HCT116 (cell line): Measurements from ENCODE around the gene CAMSAP3. TPM values are rescaled to one million over a fixed set of nuclear protein-coding genes. Genes with fewer than 3 reads are reported as not detected.

Source experiments
- ATAC-seq: fragments of 200-7000 bp; cut with Tn5 transposase; 2 replicates; pipeline ENCODE4 v1.9.1; 2020; ENCODE audit warnings: mild to moderate bottlenecking, moderate library complexity
- BruUV-seq: library from RNA; stranded (reverse); fragments of 400-500 nt; replicated peaks from 2 replicates; lab custom pipeline; 2021; lab: Mats Ljungman, UMichigan
- CTCF ChIA-PET: fragments of 300-600 bp; sonication (Branson Sonifier 250); formaldehyde crosslinking; loops from one replicate; lab custom pipeline; 2021; ENCODE audit warnings: antibody characterized with exemption; lab: Charles Lee
- POLR2A ChIA-PET: fragments of 300-600, 350-600 bp; sonication (Branson Sonifier 250); formaldehyde crosslinking; loops from one replicate; lab custom pipeline; 2021; ENCODE audit warnings: antibody characterized with exemption; lab: Charles Lee
- RAD21 ChIA-PET, 2 experiments: fragments of 300-600 bp; sonication (Branson Sonifier 250); formaldehyde crosslinking; loops; one replicate each; lab custom pipeline; 2023; ENCODE audit warnings: low total read pairs in 2 of 2; ENCODE audit not compliant: uncharacterized antibody in 2 of 2, unreplicated experiment in 2 of 2, low non-redundant PET in 1 of 2; lab: Charles Lee
- DNase-seq: peaks from one replicate; pipeline ENCODE4 v3.0.0-alpha.2; 2010; ENCODE audit warnings: low read depth, low spot score
- H2AFZ ChIP-seq: fragments of 200-600 bp; shearing (Covaris generic), sonication (generic); 2 replicates; pipeline ENCODE4 v1.6.1; 2017; ENCODE audit warnings: low read depth, mixed run types, mixed read lengths, antibody characterized with exemption, low read length; ENCODE audit not compliant: poor library complexity, severe bottlenecking
- H3K27ac ChIP-seq: 2 replicates; pipeline ENCODE4 v1.5.1; 2012; ENCODE audit warnings: low read depth, low read length
- H3K27me3 ChIP-seq: fragments of 200-600 bp; sonication (generic); 2 replicates; pipeline ENCODE4 v1.6.1; 2016; ENCODE audit warnings: mixed run types, low read length, mixed read lengths; ENCODE audit not compliant: insufficient read depth
- H3K36me3 ChIP-seq, 2 experiments: fragments of 200-500 bp in 1 of 2; fragments of 200-600 bp in 1 of 2; sonication (Bioruptor generic) in 1 of 2; sonication (generic) in 1 of 2; 2 replicates each; pipeline versions ENCODE4 v1.5.1 to v1.6.1; 2014 to 2016; ENCODE audit warnings: low read length in 2 of 2, inconsistent platforms in 1 of 2, mixed read lengths in 1 of 2, mixed run types in 1 of 2; ENCODE audit not compliant: insufficient read depth in 2 of 2, control insufficient read depth in 1 of 2
- H3K4me1 ChIP-seq, 2 experiments: fragments of 200-600 bp in 1 of 2; sonication (generic) in 1 of 2; 2 replicates each; pipeline versions ENCODE4 v1.5.1 to v1.6.1; 2012 to 2017; ENCODE audit warnings: low read length in 2 of 2, inconsistent platforms in 1 of 2, mild to moderate bottlenecking in 1 of 2, mixed read lengths in 1 of 2, mixed run types in 1 of 2, moderate library complexity in 1 of 2; ENCODE audit not compliant: insufficient read depth in 2 of 2, control insufficient read depth in 1 of 2
- H3K4me2 ChIP-seq: fragments of 200-600 bp; sonication (generic); 2 replicates; pipeline ENCODE4 v1.6.1; 2017; ENCODE audit warnings: mixed run types, low read length, mixed read lengths
- H3K4me3 ChIP-seq, 2 experiments: fragments of 200-600 bp in 1 of 2; sonication (generic) in 1 of 2; replicated peaks in 1 of 2; 2 replicates each; pipeline ENCODE4 v1.5.1; 2011 to 2016; ENCODE audit warnings: low read length in 2 of 2, control low read depth in 1 of 2, low read depth in 1 of 2, mild to moderate bottlenecking in 1 of 2, mixed read lengths in 1 of 2, mixed run types in 1 of 2
- H3K79me2 ChIP-seq: fragments of 200-600 bp; sonication (generic); 2 replicates; pipeline ENCODE4 v1.6.1; 2017; ENCODE audit warnings: mild to moderate bottlenecking, mixed run types, low read length, moderate library complexity, mixed read lengths; ENCODE audit not compliant: insufficient read depth
- H3K9ac ChIP-seq: fragments of 200-600 bp; sonication (generic); 2 replicates; pipeline ENCODE4 v1.6.1; 2016; ENCODE audit warnings: low read length, mixed read lengths
- H3K9me2 ChIP-seq: fragments of 200-600 bp; sonication (generic), shearing (Covaris generic); 2 replicates; pipeline ENCODE4 v1.6.1; 2017; ENCODE audit warnings: mixed run types, mild to moderate bottlenecking, moderate library complexity; ENCODE audit not compliant: insufficient read depth
- H3K9me3 ChIP-seq, 2 experiments: fragments of 200-500 bp in 1 of 2; fragments of 200-600 bp in 1 of 2; sonication (Bioruptor generic) in 1 of 2; sonication (generic) in 1 of 2; 2 replicates each; pipeline ENCODE4 v1.6.1; 2014 to 2017; ENCODE audit warnings: low read length in 2 of 2, mixed read lengths in 2 of 2, inconsistent platforms in 1 of 2, low read depth in 1 of 2, mild to moderate bottlenecking in 1 of 2, mixed run types in 1 of 2, moderate library complexity in 1 of 2; ENCODE audit not compliant: control insufficient read depth in 1 of 2, insufficient read depth in 1 of 2
- H4K20me1 ChIP-seq: fragments of 200-600 bp; sonication (generic), shearing (Covaris generic); 2 replicates; pipeline ENCODE4 v1.6.1; 2017; ENCODE audit warnings: mixed run types, mild to moderate bottlenecking, moderate library complexity; ENCODE audit not compliant: insufficient read depth
- ATF3 ChIP-seq: IDR thresholded peaks from 2 replicates; pipeline ENCODE4 v1.6.1; 2012
- CBX3 ChIP-seq: IDR thresholded peaks from 2 replicates; pipeline ENCODE4 v1.6.1; 2012; ENCODE audit warnings: low read depth
- CEBPB ChIP-seq: IDR thresholded peaks from 2 replicates; pipeline ENCODE4 v1.6.1; 2012; ENCODE audit warnings: low read depth
- EGR1 ChIP-seq: IDR thresholded peaks from 2 replicates; pipeline ENCODE4 v1.6.1; 2012; ENCODE audit warnings: low read depth
- ELF1 ChIP-seq: IDR thresholded peaks from 2 replicates; pipeline ENCODE4 v1.6.1; 2012; ENCODE audit warnings: low read depth, borderline replicate concordance
- EZH2 ChIP-seq: fragments of 200-600 bp; sonication (generic); IDR thresholded peaks from 2 replicates; pipeline ENCODE4 v1.6.1; 2017; ENCODE audit warnings: antibody characterized with exemption, mixed run types
- FOSL1 ChIP-seq: IDR thresholded peaks from 2 replicates; pipeline ENCODE4 v1.6.1; 2012; ENCODE audit warnings: low read depth
- POLR2A ChIP-seq: IDR thresholded peaks from 2 replicates; pipeline ENCODE4 v1.7.0; 2011; ENCODE audit warnings: borderline replicate concordance; ENCODE audit not compliant: insufficient read depth, insufficient read length; ENCODE audit errors: extremely low read depth
- POLR2AphosphoS5 ChIP-seq: IDR thresholded peaks from 2 replicates; pipeline ENCODE4 v1.6.1; 2011; ENCODE audit warnings: mild to moderate bottlenecking, low read depth, low read length, moderate library complexity
- SIN3A ChIP-seq: IDR thresholded peaks from 2 replicates; pipeline ENCODE4 v1.6.1; 2012; ENCODE audit warnings: low read depth
- SP1 ChIP-seq: IDR thresholded peaks from 2 replicates; pipeline ENCODE4 v1.6.1; 2012; ENCODE audit warnings: low read depth
- ZFX ChIP-seq: fragments of 450-650 bp; IDR thresholded peaks from 2 replicates; pipeline ENCODE4 v1.6.1; 2017
- ZNF274 ChIP-seq: fragments of 200-500 bp; sonication (Bioruptor generic); IDR thresholded peaks from 2 replicates; pipeline ENCODE4 v1.6.1; 2014; ENCODE audit warnings: mild to moderate bottlenecking, low read depth, low read length, inconsistent platforms
- intact Hi-C: fragments of 100-400 bp; cut with micrococcal nuclease; formaldehyde crosslinking; loops from 2 replicates; pipeline ENCODE4 v1.10.0; 2022
- total RNA-seq: library from RNA; stranded (reverse); gene quantifications from one replicate; pipeline ENCODE4 v1.2.1, GENCODE V29; 2021; ENCODE audit not compliant: unreplicated experiment
- TF ChIP-seq, protein P1 (sequence below): IDR thresholded peaks from 2 replicates; pipeline ENCODE4 v1.6.1; 2011; ENCODE audit warnings: mild to moderate bottlenecking, low read length, moderate library complexity; ENCODE audit not compliant: insufficient replicate concordance; ENCODE audit errors: extremely low read depth
- TF ChIP-seq, protein P2 (sequence below): IDR thresholded peaks from 2 replicates; pipeline ENCODE4 v1.6.1; 2012

The CAMSAP3 gene
- total RNA-seq, 1 experiment from 2014 or later = 24.0 TPM

GRCh38 chr19:7662657-7663056 lies 67.0 kb downstream of the CAMSAP3 start:
- no peak for ATAC-seq

More at GRCh38 chr19:7662657-7663056, 67.0 kb downstream of the CAMSAP3 start:
- intact Hi-C loops = no loop called here
- Histone ChIP-seq H3K9ac (no peak overlapping the region), H3K4me3 (no peak overlapping the region), H3K4me1 (no peaks in the 10 kb centered on the region), H3K79me2 (no peaks in the 10 kb centered on the region), H3K27ac (no peak overlapping the region), H4K20me1 (no peaks in the 10 kb centered on the region), H2AFZ (no peak overlapping the region), H3K9me2 (no peaks in the 10 kb centered on the region), H3K36me3 (no peaks in the 10 kb centered on the region), H3K9me3 (no peaks in the 10 kb centered on the region), H3K27me3 (no peaks in the 10 kb centered on the region), H3K4me2 (no peak overlapping the region)
- TF ChIP-seq, protein P1, sequence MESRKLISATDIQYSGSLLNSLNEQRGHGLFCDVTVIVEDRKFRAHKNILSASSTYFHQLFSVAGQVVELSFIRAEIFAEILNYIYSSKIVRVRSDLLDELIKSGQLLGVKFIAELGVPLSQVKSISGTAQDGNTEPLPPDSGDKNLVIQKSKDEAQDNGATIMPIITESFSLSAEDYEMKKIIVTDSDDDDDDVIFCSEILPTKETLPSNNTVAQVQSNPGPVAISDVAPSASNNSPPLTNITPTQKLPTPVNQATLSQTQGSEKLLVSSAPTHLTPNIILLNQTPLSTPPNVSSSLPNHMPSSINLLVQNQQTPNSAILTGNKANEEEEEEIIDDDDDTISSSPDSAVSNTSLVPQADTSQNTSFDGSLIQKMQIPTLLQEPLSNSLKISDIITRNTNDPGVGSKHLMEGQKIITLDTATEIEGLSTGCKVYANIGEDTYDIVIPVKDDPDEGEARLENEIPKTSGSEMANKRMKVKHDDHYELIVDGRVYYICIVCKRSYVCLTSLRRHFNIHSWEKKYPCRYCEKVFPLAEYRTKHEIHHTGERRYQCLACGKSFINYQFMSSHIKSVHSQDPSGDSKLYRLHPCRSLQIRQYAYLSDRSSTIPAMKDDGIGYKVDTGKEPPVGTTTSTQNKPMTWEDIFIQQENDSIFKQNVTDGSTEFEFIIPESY = no peak
- no peak for TF ChIP-seq EZH2
- no peak for TF ChIP-seq FOSL1
- no peak for TF ChIP-seq SIN3A
- no peak for TF ChIP-seq POLR2AphosphoS5
- no peak for TF ChIP-seq ZFX
- no peak for TF ChIP-seq SP1
- no peak for TF ChIP-seq ZNF274
- no peak for TF ChIP-seq CBX3
- no peak for TF ChIP-seq CEBPB
- no peak for TF ChIP-seq EGR1
- TF ChIP-seq POLR2A = no peak
- TF ChIP-seq, protein P2, sequence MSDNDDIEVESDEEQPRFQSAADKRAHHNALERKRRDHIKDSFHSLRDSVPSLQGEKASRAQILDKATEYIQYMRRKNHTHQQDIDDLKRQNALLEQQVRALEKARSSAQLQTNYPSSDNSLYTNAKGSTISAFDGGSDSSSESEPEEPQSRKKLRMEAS = no peak
- TF ChIP-seq ELF1 = no peak
- no peak for TF ChIP-seq ATF3
- ChIA-PET POLR2A (no interaction called here), RAD21 (no interaction called here), CTCF (no interaction called here)
- no TSS peak for BruUV-seq
- no peak for DNase-seq
